Neural progenitor cell (in vitro differentiated cells): ENCODE results near the gene S100A4. TPM values are rescaled to one million over a fixed set of nuclear protein-coding genes. Genes with fewer than 3 reads are reported as not detected.

Experiments
- DNase-seq: peaks from one replicate; pipeline ENCODE4 v3.0.0-alpha.2; 2016; ENCODE audit warnings: low spot score
- H2AFZ ChIP-seq: fragments of 200-600 bp; sonication (generic); replicated peaks from 2 replicates; pipeline ENCODE4 v1.6.1; 2016; ENCODE audit warnings: antibody characterized with exemption
- H3F3A ChIP-seq: fragments of 200-600 bp; sonication (generic); 2 replicates; pipeline ENCODE4 v1.6.1; 2016; ENCODE audit warnings: antibody characterized with exemption, low read depth
- H3K27ac ChIP-seq: fragments of 200-600 bp; sonication (generic); 2 replicates; pipeline ENCODE4 v1.5.1; 2016; ENCODE audit warnings: mild to moderate bottlenecking
- H3K27me3 ChIP-seq: fragments of 200-600 bp; sonication (generic); 2 replicates; pipeline ENCODE4 v1.6.1; 2016; ENCODE audit warnings: mild to moderate bottlenecking, moderate library complexity
- H3K36me3 ChIP-seq: fragments of 200-600 bp; sonication (generic); 2 replicates; pipeline ENCODE4 v1.5.1; 2016
- H3K4me1 ChIP-seq: fragments of 200-600 bp; sonication (generic); 2 replicates; pipeline ENCODE4 v1.6.1; 2016; ENCODE audit warnings: mixed run types
- H3K4me2 ChIP-seq: fragments of 200-600 bp; sonication (generic); 2 replicates; pipeline ENCODE4 v1.6.1; 2016
- H3K4me3 ChIP-seq: fragments of 200-600 bp; sonication (generic); 2 replicates; pipeline ENCODE4 v1.5.1; 2016
- H3K79me2 ChIP-seq: fragments of 200-600 bp; sonication (generic); 2 replicates; pipeline ENCODE4 v1.6.1; 2016; ENCODE audit warnings: low read depth
- H3K9ac ChIP-seq: fragments of 200-600 bp; sonication (generic); 2 replicates; pipeline ENCODE4 v1.6.1; 2016
- H3K9me3 ChIP-seq: fragments of 200-600 bp; sonication (generic); 2 replicates; pipeline ENCODE4 v1.5.1; 2016; ENCODE audit warnings: low read depth
- H4K20me1 ChIP-seq: fragments of 200-600 bp; sonication (generic); 2 replicates; pipeline ENCODE4 v1.6.1; 2016; ENCODE audit warnings: low read depth
- H3K27ac Mint-ChIP-seq: 3 replicates; pipeline ENCODE4 v1.8.0; 2021; ENCODE audit warnings: mixed read lengths
- H3K27me3 Mint-ChIP-seq: 2 replicates; pipeline ENCODE4 v1.8.0; 2022; ENCODE audit warnings: low read depth, mild to moderate bottlenecking, inconsistent platforms, moderate library complexity, mixed read lengths; ENCODE audit not compliant: insufficient read depth
- H3K36me3 Mint-ChIP-seq: 3 replicates; pipeline ENCODE4 v1.8.0; 2021; ENCODE audit warnings: mixed read lengths
- H3K4me1 Mint-ChIP-seq: 3 replicates; pipeline ENCODE4 v1.8.0; 2021; ENCODE audit warnings: mixed read lengths
- H3K4me3 Mint-ChIP-seq: 3 replicates; pipeline ENCODE4 v1.8.0; 2021; ENCODE audit warnings: mild to moderate bottlenecking, moderate library complexity, mixed read lengths
- H3K9me3 Mint-ChIP-seq: 3 replicates; pipeline ENCODE4 v1.8.0; 2020; ENCODE audit warnings: mixed read lengths
- CTCF ChIP-seq: fragments of 200-600 bp; sonication (generic); IDR thresholded peaks from 2 replicates; pipeline ENCODE4 v1.5.1; 2017; ENCODE audit warnings: antibody characterized with exemption, mild to moderate bottlenecking
- EZH2 ChIP-seq: fragments of 200-600 bp; sonication (generic); IDR thresholded peaks from 2 replicates; pipeline ENCODE4 v1.6.1; 2017; ENCODE audit warnings: antibody characterized with exemption, mild to moderate bottlenecking, moderate library complexity
- EZH2phosphoT487 ChIP-seq: fragments of 200-600 bp; sonication (generic); IDR thresholded peaks from 2 replicates; pipeline ENCODE4 v1.6.1; 2017; ENCODE audit warnings: antibody characterized with exemption
- total RNA-seq: library from RNA; depleted of rRNA; stranded (reverse); fragments of >200 nt; gene quantifications from 2 replicates; pipeline ENCODE4 v1.2.3, GENCODE V29; 2015; ENCODE audit warnings: low replicate concordance

Gene S100A4
- total RNA-seq, 1 donor from 2014 or later: 34.3 TPM

- peaks cover 17% of the 10 kb centered on the region for H3K4me1 ChIP-seq
- no peaks in the 10 kb centered on the region for H4K20me1 ChIP-seq
- H3K36me3 ChIP-seq: no peaks in the 10 kb centered on the region
- no peaks in the 10 kb centered on the region for H3K79me2 ChIP-seq
- H2AFZ ChIP-seq: peak overlapping the region; percentile 93
- peaks cover 15% of the 10 kb centered on the region for H3F3A ChIP-seq
- peak overlapping the region; percentile 31 for H3K4me3 ChIP-seq
- Mint-ChIP-seq H3K4me1 (peaks cover 29% of the 10 kb centered on the region), H3K9me3 (peaks cover 2% of the 10 kb centered on the region), H3K27me3 (peaks cover 6% of the 10 kb centered on the region), H3K27ac (peak overlapping the region; percentile 44), H3K36me3 (no peaks in the 10 kb centered on the region), H3K4me3 (peak overlapping the region; percentile 68)
- H3K4me2 ChIP-seq: peak overlapping the region; percentile 72
- no peak overlapping the region for H3K9ac ChIP-seq
- H3K27ac ChIP-seq: no peak overlapping the region
- H3K27me3 ChIP-seq: no peaks in the 10 kb centered on the region
- H3K9me3 ChIP-seq: no peaks in the 10 kb centered on the region
- no peak for TF ChIP-seq EZH2
- no peak for TF ChIP-seq EZH2phosphoT487
- peak; percentile 97 for TF ChIP-seq CTCF
- DNase-seq: peak; percentile 95
These were observed 12.6 kb downstream of the S100A4 start for GRCh38 chr1:153532769-153533599.

GRCh38 chr1:153532181-153532580 is 13.4 kb downstream of the S100A4 start:
- no peak for DNase-seq
- H3K4me1 Mint-ChIP-seq: peaks cover 29% of the 10 kb centered on the region

DNA sequence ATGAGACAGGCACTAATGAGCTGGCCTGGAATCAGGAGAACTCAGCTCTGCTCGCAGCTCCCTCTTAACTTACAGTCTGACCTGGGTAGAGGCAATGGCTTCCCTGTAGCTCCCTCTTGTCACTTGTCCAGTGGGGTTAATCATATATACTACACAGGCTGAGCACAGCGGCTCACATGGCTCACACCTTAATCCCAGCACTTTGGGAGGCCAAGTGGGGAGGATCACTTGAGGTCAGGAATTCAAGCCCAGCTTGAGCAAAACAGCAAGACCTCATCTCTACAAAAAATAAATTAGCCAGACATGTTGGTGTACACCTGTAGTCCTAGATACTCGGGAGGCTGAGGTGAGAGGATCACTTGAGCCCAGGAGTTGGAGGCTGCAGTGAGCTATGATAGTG is 14.0 kb downstream of the S100A4 start:
- no peaks in the 10 kb centered on the region for H4K20me1 ChIP-seq
- Mint-ChIP-seq H3K4me3 (no peak overlapping the region), H3K36me3 (no peaks in the 10 kb centered on the region), H3K9me3 (no peaks in the 10 kb centered on the region), H3K4me1 (peaks cover 26% of the 10 kb centered on the region), H3K27ac (no peak overlapping the region), H3K27me3 (peaks cover 6% of the 10 kb centered on the region)
- H3K4me3 ChIP-seq: no peak overlapping the region
- peaks cover 16% of the 10 kb centered on the region for H3K4me1 ChIP-seq
- no peak overlapping the region for H2AFZ ChIP-seq
- H3F3A ChIP-seq: peaks cover 11% of the 10 kb centered on the region
- no peak for DNase-seq
- no peak overlapping the region for H3K27ac ChIP-seq
- no peaks in the 10 kb centered on the region for H3K79me2 ChIP-seq
- no peak overlapping the region for H3K4me2 ChIP-seq
- no peak for TF ChIP-seq EZH2
- TF ChIP-seq EZH2phosphoT487: no peak
- TF ChIP-seq CTCF: no peak
- no peaks in the 10 kb centered on the region for H3K27me3 ChIP-seq
- H3K36me3 ChIP-seq: no peaks in the 10 kb centered on the region
- H3K9ac ChIP-seq: no peak overlapping the region
- no peaks in the 10 kb centered on the region for H3K9me3 ChIP-seq

More at GRCh38 chr1:153532181-153532580, 13.4 kb downstream of the S100A4 start:
- Mint-ChIP-seq H3K36me3 (no peaks in the 10 kb centered on the region), H3K9me3 (peaks cover 2% of the 10 kb centered on the region), H3K27me3 (peaks cover 6% of the 10 kb centered on the region), H3K4me3 (no peak overlapping the region), H3K27ac (no peak overlapping the region)
- H3K4me1 ChIP-seq: peaks cover 16% of the 10 kb centered on the region
- TF ChIP-seq CTCF (no peak), EZH2 (no peak), EZH2phosphoT487 (no peak)
- no peaks in the 10 kb centered on the region for H3K9me3 ChIP-seq
- no peaks in the 10 kb centered on the region for H3K27me3 ChIP-seq
- no peak overlapping the region for H3K9ac ChIP-seq
- no peaks in the 10 kb centered on the region for H3K79me2 ChIP-seq
- no peak overlapping the region for H3K4me3 ChIP-seq
- no peak overlapping the region for H2AFZ ChIP-seq
- peaks cover 13% of the 10 kb centered on the region for H3F3A ChIP-seq
- H4K20me1 ChIP-seq: no peaks in the 10 kb centered on the region
- no peaks in the 10 kb centered on the region for H3K36me3 ChIP-seq
- H3K4me2 ChIP-seq: peak overlapping the region; percentile 72
- H3K27ac ChIP-seq: no peak overlapping the region
